GM21786 (cell line): ENCODE results near the gene FRMD1.

ENCODE experiments used
- ATAC-seq: cut with Tn5 transposase; IDR thresholded peaks from one replicate; pipeline ENCODE4 v1.9.1; 2021; ENCODE audit not compliant: unreplicated experiment

The FRMD1 gene

GRCh38 chr6:168056892-168057527 lies 22.0 kb downstream of the FRMD1 start:
- ATAC-seq: no peak

GRCh38 chr6:168055696-168056489 lies 23.1 kb downstream of the FRMD1 start:
- no peak for ATAC-seq

- no peak for ATAC-seq
Observed at GRCh38 chr6:168054765-168055560, 24.0 kb downstream of the FRMD1 start.

- ATAC-seq: no peak
Observed at GRCh38 chr6:168053957-168054471, 25.0 kb downstream of the FRMD1 start.

- ATAC-seq: no peak
Observed at GRCh38 chr6:168053086-168053956, 25.7 kb downstream of the FRMD1 start.

GRCh38 chr6:168052291-168052891 lies 26.6 kb downstream of the FRMD1 start:
- no peak for ATAC-seq

- no peak for ATAC-seq
Observed at GRCh38 chr6:168051648-168052047, 27.4 kb downstream of the FRMD1 start.

GRCh38 chr6:168050881-168051586 lies 28.0 kb downstream of the FRMD1 start:
- ATAC-seq: no peak

- no peak for ATAC-seq
Observed at GRCh38 chr6:168050225-168050880, 28.7 kb downstream of the FRMD1 start.

- ATAC-seq: no peak
Observed at GRCh38 chr6:168049706-168050224, 29.2 kb downstream of the FRMD1 start.

GRCh38 chr6:168049277-168049676 lies 29.7 kb downstream of the FRMD1 start:
- ATAC-seq: no peak

GRCh38 chr6:168048724-168049025 lies 30.3 kb downstream of the FRMD1 start:
- ATAC-seq: no peak

GRCh38 chr6:168047841-168048723 lies 30.9 kb downstream of the FRMD1 start:
- ATAC-seq: no peak

- no peak for ATAC-seq
Observed at GRCh38 chr6:168046696-168047095, 32.3 kb downstream of the FRMD1 start.

GRCh38 chr6:168045706-168046620 lies 33.0 kb downstream of the FRMD1 start:
- ATAC-seq: no peak

GRCh38 chr6:168045141-168045691 lies 33.8 kb downstream of the FRMD1 start:
- ATAC-seq: no peak
